Mammary epithelial cell (primary cell): Measurements from ENCODE around the gene KCNQ5.

ENCODE experiments used
- CTCF ChIP-seq, 2 donors: IDR thresholded peaks in 1 of 2; conservative IDR thresholded peaks in 1 of 2; 2 replicates each; pipeline ENCODE4 v1.5.1; 2011 to 2012; ENCODE audit warnings: inconsistent platforms in 2 of 2, low read length in 2 of 2, mild to moderate bottlenecking in 2 of 2, control low read depth in 1 of 2, low read depth in 1 of 2; ENCODE audit not compliant: insufficient read depth in 1 of 2; ENCODE audit errors: extremely low read depth in 1 of 2
- EZH2 ChIP-seq: IDR thresholded peaks from 2 replicates; pipeline ENCODE4 v1.6.1; 2012; ENCODE audit warnings: low read length, inconsistent platforms, borderline replicate concordance

GRCh38 chr6:73107016-73107415 lies 485.2 kb downstream of the KCNQ5 start:
- TF ChIP-seq CTCF (conservative IDR thresholded peaks at IDR 0.05 in 1 of 2, IDR thresholded peaks at IDR 0.05 in 1 of 2; ENCODE audit: extremely low read depth in 1 of 2, insufficient read depth in 1 of 2, low read depth in 1 of 2, low read length in 2 of 2) (no peak), EZH2 (no peak)
